Islet of Langerhans (tissue), 1 donor: ENCODE results near the gene FBXO15.

Experiments
- FAIRE-seq: peaks from one replicate; lab custom pipeline; 2011; peaks lifted over from hg19 to GRCh38; lab: Jason Lieb, UNC

Gene FBXO15

GRCh38 chr18:74062037-74062436, 85.6 kb downstream of the FBXO15 start:
- no peak for FAIRE-seq

DNA sequence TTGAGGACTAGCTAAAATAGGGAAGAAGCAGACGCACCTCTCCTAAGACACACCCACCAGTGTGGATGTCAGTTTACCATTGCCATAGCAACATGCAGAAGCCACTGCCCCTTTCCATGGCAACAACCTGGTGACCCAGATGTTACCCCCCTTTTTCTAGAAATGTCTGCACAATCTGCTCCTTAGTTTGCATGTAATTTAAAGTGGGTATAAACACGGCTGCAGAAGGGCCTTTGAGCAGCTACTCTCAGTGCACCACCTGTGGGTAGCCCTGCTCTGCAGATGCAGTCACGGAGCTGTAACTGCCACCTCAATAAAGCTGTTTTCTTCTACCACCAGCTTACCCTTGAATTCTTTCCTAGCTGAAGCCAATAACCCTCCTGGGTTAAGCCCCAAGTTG, 87.1 kb downstream of the FBXO15 start:
- no peak for FAIRE-seq

DNA sequence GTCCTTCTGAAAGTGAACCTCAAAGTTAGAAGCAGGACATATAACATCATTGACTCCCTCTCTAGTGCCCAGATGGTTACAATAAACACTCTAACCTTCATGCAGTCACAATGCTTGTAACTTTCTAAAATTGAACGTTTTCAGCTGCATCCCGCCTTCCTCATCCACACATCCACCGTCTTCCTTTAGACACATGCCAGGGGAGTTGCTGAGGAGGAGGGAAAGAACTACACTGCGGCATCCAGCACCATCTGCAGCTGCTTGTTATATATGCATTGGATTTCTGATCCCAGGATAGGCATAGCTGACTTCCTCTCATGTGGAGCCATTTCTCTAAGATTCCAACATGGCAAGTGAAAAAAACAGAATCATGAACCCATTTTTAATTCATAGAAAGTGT, 96.8 kb downstream of the FBXO15 start:
- no peak for FAIRE-seq

DNA sequence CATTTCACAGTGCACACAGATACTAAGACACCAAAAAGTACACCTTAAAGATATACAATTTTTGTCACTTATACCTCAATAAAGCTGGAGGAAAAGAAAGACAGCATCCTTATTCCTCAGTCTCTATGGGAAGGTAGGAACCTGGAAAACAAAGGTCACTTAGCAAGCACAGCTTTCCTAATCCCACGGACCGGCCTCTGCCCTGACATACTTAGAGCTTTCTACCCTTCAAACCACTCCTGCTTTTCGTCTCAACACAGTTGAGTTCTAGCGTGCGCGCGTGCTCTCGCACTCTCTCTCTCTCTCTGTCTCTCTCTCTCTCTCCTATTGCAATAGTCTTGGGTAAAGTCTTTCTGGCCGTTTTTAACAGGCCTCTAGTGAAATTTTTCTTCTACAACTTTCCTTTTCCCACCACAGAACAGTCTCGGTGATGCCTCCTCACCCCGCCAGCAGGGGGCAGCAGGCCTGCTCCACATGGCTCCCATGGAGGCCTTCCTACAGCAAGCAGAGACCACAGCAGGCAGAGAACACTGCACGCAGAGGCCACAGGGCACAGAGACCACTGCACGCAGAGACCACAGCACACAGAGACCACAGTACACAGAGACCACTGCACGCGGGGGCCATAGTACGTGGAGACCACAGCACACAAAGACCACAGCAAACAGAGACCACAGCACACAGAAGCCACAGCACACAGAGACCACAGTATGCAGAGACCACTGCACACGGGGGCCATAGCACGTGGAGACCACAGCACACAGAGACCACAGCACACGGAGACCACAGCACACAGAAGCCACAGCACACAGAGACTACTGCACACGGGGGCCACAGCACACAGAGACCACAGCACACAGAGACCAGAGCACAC, 106.9 kb downstream of the FBXO15 start:
- FAIRE-seq = no peak

DNA sequence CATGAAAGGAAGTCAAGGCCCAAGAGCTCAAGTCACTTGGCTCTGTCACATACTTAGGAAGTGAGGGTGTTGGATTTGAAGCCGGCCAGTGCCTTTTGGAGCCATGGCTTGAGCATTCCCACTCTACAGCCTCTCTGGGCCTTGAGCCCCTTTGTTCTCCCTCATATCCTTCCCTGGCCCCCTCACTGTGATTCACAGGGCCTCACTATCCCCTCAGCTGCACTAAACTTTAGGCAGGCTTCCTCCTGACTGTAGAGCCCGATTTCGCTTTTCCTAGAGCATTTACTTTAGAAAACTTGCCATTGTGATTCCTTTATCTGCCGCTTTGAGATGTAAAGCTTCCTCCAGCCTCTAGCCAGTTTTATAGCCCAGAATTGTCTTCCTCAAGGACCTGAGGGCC, 107.6 kb downstream of the FBXO15 start:
- FAIRE-seq = no peak

GRCh38 chr18:74029161-74029560, 118.5 kb downstream of the FBXO15 start:
- FAIRE-seq = no peak
